ENCODE data around the gene TMEM40.
"Not testable (repeated sequence)": the region's sequence is repeated elsewhere in the genome, so short reads cannot be mapped to it uniquely, and the experiment has no call there.

The TMEM40 gene, protein sequence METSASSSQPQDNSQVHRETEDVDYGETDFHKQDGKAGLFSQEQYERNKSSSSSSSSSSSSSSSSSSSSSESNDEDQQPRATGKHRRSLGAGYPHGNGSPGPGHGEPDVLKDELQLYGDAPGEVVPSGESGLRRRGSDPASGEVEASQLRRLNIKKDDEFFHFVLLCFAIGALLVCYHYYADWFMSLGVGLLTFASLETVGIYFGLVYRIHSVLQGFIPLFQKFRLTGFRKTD

DNA sequence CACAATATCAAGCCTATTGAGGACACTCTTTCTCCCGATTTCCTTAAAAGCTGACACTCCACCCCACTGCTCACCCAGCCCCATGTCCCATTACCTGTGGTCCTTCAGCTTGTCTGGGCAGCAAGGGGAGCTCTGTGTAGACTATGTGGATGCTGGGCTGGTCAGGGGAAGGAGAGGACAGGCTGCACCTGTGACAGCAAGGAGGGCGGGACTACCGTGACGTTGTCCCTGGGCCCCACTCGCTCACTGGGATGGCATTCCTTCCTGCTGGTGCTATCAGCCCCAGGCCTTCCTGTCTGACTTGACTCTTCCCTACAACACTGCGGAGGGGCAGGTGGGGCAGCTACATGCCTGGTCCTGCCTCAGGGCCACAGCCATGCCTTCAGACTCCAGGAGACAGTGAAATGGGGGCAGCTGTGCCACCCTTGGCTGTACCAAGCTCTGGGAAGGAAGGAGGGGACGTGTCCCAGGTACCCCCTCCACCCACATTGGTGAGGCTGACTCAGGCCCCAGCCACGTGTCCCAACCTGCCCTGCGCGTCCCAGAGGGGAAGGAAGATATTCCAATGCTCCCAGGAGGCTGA is at the start of gene TMEM40:
Gene TMEM40, minus strand, starts transcription at position 163 of the 583 bp plus-strand sequence. CDS start 9,427 bp downstream, outside the sequence.
- FAIRE-seq: no peak

DNA sequence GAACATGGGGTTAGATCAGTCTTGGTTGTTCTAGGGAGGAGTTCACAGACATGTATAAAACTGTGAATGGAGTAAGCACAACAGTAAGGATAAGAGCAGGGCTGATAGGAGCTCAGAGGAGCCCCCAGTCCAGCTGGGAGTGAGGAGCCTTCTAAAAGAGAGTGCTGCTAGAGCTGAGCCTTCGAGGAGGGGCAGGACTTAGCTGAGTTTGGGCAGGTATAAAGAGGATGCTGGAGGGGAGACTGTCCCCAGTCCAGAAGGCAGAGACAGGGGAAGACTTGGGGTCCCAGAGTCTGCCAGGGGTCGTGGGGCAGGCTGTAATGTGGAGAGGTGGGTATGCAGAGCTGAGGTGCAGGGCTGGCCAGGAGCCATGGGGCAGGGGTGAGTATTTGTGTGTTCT is 49.5 kb upstream of the TMEM40 start:
- FAIRE-seq: no peak

DNA sequence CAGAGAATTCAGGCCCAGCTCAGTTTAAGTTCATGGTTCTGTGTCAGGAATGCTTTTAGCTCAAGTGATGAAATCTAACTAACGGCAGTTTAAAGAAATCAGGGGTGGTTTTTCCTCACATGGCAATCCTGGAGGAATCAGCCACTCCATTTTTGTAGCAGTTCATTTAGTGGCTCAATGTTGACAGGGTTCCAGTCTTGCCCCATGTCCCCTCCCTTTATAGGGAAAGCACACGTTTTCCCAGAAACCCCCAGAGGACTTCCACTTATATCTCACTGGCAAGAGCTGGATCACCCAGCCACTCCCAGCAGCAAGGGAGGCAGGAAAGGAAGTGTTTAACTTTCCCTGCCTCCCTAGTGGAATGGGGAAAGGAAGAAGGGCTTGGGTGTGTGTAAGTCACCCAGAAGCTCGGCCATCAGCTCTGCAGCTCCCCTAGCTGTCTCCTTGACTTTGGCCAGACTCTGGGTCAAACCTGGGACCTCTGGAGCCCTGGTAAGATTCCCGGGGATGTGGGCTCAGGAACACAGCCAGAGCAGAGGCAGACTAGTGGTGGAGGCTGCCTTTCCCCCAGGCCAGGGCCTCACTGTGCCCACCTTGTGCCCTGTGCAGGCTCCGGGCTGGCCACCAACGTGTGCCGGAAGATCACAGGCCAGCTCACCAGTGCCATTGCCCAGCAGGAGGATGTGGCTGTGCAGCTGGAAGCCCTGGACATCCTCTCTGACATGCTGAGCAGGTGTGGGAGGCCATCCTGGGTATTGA is 48.7 kb upstream of the TMEM40 start:
- FAIRE-seq: no peak

DNA sequence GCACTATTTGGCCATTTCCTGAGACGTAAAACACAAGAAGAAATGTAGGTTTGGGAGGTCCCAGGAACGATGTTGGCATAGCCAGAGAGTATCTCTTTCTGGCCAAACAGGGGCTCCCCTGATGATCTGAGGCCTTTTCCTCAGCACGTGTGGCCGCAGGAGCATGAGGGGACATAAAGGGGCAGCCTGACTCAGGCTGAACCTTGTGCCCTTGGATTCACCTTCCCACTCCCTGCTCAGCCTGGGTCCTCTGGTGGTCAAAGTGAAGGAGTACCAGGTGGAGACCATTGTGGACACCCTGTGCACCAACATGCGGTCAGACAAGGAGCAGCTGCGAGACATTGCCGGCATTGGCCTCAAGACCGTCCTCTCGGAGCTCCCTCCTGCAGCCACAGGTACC is 48.0 kb upstream of the TMEM40 start:
- no peak for FAIRE-seq

DNA sequence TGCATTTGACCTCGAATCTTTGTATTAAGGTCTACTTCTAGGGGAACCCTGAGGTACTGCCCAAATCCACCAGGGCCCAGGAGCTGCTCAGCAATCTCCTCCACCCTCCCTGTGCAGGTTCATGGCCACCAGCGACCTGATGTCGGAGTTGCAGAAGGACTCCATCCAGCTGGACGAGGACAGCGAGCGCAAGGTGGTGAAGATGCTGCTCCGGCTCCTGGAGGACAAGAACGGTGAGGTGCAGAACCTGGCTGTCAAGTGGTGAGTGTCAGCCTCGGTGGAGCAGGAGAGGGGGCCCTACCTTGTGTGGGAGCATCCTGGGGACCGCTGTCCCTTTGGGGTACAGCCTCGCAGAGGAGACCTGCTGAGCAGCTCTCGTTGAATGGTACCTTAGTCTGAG is 44.3 kb upstream of the TMEM40 start:
- no peak for FAIRE-seq

DNA sequence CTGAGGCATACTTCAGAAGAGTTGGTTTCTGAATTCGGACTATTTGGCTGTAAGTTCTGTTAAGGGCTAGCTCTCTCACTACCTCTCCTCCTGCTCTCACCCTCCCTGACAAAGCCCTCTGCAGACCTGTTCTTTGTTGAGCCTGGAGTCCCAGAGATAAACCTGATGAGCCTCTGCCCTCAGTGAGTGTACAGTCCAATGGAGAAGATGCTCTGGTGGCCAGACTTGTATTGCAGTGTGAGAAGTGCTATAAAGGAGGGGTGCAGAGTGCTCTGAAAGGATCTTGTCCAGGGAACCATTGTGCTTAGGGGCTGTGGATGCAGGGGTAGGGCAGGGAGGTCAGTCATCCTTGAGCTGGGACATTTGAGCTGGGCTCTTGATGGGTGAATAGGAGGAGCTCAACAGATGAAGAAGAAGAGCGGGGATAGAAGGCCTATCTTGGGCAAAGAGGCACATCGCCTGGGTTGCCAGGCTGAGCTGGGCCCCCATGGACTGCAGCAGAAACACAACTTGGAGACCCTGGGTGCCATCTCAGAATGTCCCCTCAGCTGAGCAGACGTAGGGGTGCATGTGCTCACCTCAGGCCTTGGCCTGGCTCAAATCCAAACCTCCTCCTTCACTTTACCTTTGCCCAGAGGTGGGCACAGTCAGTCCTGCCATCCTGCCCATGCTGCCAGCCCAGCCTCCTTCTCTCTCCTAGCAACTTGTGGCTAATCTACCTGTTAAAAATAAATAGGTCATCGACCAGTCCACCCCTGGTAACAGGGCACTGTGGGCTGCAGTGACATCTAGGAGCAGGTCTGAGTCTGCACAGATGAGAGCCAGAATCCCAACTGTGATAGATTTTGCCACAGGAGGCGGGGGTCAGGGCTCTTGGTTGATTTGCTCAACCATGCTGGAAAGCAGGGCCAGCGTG is 40.7 kb upstream of the TMEM40 start:
- no peak for FAIRE-seq

DNA sequence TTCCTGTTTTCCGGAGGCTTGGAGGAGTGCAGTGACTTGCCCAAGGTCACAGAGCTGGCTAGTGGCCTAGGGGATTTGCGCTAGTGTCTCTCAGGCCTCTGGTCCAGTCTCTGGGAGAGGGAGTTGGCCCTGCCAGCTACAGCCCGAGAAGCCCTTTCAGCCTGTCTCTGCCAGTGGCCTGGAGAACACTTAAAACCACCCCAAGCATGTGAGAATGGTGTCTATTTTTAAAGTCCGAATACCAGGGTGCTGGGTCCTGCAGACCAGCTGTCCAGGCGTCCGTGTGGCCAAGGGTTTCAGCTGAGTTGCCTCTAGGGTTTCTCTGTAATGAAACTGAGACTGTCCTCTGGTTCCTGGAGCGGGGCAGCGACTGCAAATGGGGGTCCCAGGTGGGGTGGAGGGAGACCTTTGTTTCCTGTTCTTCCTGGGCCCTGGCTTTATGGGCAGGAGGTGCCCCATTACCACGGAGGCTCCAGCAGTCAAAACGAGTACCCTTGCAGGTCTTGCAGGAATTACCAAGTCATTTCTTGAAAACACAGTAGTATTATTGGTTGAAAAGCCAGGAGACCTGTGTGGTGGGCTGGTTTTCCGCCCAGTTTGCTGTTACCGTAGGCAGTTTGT is 39.6 kb upstream of the TMEM40 start:
- no peak for FAIRE-seq

DNA sequence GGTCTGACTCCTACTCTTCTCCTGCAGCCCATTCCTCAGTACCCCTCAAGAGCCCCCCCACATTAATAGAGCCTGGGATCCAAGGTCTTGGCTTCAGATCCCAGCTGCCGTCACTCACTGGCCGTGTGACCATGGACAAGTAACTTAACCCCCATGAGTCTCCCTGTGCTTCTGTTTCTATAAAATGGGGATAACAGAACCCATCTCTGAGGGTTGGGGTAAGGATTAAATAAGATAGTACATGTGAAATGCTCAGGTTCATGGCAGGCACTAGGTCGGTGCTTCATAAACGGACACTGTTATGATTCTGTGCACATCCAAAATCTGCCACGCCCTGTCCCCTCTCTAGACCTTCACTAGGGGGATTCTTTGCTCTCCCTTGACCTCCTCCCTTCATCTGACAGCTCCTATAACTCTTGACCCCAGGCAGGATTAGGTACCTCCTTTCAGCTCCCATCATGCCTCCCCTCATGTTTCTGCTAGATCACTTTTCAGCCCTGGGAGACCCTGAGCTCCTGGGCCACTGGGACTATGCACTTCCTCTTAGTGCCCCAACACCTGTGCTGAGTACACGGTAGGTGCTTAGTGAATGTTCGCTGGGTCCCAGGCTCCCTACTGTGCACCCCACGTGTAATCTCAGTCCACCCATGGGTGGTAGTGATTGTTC is 39.0 kb upstream of the TMEM40 start:
- no peak for FAIRE-seq

DNA sequence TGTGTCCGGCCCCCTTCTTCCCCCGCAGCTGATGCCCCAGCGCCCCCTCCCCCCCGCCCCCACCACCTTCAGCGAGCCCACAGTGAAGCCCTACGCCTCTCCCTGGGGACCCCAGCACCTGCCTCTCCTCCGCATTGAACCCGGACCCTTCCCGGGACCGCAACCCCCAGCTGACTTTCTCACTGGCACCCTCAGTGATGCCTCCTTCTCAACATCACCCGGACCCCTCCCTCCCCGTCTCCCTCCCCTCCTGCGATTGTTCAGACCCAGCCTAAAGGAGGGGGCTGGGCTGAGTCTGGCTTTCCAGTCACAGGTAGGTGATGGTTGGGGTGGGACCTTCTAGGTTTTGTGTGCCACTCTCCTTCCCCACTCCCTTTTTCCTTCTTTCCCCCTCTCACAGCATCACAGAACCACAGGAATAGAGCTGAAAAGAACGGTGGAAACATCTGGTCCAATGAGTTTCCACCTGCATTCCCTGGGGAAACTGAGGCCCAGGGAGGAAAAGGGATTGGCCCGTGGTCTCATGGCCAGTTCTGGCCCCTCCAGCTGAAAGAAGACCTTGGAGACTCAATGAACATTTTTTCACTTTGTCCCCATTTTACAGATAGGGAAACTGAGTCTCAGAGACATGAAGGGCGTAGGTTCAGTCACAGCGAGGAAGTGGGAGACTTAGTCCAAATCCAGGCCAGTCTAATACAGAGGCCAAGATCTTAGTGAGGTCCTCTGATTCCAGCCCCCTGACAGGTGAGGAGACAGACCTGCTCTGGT is 38.2 kb upstream of the TMEM40 start:
- FAIRE-seq: no peak

DNA sequence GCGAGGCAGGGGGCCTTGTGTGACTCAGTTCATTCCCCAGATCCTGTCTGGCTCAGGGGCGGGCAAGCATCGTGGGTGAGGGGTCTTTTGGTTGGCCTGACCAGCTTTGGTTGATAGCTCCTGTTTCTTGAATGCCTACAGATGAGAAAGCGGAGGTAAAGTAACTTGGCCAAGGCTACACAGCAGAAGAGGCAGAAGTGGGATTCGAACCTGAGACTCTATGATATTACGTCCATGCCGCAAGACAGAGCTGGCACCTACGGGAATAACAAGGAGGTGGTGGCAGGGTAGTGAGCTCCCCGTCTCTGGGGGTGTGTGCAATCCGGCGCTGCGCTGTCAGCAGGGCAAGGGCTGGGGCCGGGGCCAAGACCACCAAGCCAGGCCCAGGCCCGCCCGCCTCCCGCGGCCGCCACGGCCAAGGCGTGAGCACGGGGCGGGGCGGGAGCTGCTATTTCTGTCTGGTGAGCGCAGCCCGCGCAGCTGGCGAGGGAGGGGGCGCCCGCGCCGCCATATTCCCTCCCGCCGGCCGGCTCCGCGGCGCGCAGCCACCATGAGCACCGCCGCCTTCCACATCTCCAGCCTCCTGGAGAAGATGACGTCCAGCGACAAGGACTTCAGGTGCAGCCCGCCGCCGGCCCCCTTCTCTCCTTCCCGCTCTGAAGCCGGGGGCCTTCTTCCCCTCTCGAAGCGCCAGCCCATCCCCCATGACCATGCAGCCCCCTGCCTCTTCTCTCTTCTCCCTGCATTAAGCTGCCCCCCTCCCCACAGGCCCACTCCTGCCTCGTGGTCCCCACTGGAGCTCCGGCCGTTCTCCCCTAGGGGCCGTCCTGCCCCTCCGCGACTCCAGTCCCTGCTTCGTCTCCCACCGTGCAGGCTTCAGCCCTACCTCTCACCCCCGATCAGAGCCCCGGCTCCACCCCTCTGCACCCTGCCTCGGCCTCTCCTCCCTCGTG is 37.4 kb upstream of the TMEM40 start, which contains the start of gene CAND2:
Gene CAND2, plus strand, starts transcription at position 510 of the 953 bp plus-strand sequence. Its CDS starts 41 bp downstream, at position 551.
- FAIRE-seq: no peak

DNA sequence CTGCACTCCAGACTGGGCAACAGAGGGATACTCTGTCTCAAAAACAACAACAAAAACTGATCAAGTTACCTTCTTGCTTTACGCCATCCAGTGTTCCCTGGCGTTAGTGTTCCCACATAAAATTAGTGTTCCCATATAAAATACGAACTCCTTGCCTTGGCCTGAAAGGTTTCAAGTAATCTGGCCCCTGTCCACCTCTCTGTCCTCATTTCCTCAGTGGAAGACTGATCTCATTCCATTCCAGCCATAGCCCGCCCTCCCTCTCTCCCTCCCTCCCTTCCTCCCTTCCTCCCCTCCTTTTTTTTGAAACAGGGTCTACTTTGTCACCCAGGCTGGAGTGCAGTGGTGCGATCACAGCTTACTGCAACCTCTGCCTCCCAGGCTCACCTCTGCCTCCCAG is 34.6 kb upstream of the TMEM40 start:
- no peak for FAIRE-seq

DNA sequence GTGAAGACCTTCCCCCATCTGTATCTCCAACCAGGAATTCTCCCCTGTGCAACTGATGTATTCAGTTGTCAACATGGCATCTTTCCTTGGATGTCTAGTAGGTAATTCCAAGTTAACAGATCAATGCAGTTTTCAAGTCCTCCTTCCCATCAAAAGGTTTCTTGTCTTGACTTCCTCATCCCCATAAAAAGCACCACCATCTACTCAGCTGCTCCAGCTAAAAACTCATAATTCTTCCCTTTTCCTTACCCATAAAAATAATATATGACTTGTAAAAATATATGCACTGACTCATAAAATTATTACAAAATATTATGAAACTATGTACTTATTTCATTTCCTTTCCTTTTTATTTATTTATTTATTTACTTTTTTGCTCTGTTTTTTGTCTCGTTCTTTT is 32.4 kb upstream of the TMEM40 start:
- FAIRE-seq: no peak

DNA sequence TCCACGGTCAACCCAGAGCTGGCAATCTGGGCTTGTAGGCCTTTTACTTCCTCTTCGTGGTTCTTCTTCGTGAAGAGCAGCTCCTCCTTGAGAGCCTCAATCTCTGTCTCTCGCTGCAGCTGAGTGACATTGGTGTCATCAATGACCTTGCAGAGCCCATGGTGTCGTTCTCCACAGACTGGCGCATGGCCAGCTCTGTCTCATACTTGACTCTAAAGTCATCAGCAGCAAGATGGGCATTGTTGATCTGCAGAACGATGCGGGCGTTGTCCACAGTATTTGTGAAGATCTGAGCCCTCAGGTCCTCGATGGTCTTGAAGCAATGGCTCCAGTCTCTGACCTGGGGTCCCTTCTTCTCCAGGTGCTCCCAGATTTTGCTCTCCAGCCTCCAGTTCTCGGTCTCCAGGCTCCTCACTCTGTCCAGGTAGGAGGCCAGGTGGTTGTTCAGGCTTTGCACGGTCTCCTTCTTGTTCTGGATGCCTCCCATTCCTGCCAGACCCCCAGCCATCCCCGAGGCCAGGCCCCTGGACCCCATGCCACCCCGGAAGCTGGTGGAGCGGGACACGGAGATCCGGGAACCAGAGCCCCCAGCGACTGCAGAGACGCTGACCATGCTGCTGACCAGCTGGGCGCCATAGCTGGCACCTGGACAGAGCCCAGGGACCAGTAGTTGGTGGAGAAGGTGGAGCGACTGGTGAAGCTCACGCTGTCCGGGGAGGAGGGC is 29.1 kb upstream of the TMEM40 start:
- FAIRE-seq: not testable (repeated sequence)

DNA sequence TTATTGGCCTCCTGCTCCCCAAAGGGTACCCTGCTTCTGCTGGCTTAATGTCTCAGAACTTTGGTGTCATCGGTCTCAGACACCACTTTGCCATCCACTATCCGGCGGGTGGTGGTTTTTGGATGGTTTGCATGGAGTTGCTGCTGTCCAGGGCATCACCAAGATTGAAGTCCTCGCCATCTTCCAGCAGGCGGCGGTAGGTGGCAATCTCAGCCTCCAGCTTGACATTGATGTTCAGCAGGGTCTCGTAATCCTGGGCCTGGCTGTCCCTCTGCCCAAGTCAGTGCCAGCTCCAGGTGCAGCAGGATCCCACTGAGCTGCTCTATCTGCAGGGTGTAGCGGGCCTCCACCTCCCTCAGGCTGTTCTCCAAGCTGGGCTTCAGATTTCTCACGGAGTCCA is 28.3 kb upstream of the TMEM40 start:
- not testable (repeated sequence) for FAIRE-seq

DNA sequence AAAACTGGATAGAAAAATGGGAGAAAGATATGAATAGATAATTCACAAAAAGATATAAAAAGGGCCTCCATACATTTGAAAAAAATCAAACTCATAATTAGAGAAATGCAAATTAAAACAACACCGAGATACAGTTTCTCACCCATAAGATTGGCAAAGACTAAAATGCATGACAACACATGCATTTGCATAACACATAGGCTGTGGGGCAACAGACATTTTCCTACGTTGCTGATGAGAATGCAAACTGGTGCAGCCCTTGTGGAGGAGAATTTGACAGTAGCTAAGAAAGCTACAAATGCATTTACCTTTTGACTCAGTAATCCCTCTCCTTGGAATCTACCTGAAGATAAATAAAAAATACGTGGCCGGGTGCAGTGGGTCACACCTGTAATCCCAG is 26.0 kb upstream of the TMEM40 start:
- FAIRE-seq: no peak

DNA sequence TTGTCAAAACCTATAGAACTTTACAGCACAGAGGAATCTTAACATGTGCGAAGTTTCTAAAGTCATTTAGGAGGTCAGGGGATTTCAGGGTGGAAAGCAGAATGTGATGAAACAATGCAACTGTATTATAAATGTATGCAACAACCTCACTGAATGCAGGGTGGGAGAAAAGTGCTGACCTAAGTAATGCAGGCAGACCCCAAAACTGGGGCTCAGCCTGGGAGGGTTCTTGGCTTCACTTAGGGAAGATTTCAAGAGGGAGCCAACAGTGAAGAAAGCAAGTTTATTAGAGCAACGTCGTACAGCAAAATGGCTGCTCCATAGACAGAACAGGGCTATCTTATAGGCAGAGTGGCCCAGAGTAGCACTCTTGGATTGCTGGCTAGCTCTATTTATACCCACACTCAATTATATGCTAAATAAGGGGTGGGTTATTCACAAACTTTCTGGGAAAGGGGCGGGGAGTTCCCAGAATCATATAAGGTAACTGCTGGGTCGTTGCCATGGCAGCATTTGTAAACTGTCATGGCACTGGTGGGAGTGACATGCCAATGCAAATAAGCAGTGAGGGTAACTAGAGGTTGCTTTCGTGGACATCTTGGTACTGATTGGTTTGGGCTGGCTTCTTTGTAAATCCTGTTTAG is 23.2 kb upstream of the TMEM40 start:
- FAIRE-seq: no peak

DNA sequence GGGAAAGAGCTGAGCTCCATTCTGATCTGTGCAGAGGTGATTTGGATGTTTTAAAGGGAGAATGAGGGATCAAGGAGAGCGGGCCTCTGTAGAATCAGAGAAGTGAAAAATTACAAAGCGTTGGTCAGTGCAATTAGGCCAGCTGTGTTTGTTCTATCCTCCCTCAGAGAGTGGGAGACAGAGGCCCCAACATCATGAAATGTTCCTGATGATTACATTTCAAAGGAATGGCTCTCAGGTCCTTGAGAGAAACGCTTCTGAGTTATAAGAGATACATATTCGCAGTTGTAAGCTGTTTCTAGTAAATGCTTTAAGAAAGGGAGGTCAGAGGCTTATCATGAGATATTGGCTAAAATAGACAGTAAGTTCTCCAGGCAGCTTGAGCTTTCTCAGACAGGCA is 21.7 kb upstream of the TMEM40 start:
- FAIRE-seq: no peak

DNA sequence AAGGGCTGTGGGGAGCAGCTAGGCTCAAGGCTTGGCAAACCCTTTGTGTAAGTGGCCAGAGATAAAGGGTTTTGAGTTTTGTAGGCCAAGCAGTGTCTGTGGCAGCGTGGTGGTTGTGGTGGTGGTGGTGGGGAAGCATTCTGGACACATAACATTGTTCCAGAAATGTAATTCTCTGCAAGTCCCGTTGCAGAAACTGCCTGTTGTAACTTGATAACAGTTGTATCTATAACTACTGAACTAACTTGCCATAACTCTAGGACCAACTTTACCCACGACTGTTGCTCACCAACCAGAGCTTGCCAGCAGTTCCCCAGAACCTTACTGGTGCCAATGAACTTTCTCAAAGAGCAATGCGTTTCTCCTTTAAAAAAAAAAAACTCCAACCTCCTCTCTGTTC is 18.1 kb upstream of the TMEM40 start:
- no peak for FAIRE-seq

DNA sequence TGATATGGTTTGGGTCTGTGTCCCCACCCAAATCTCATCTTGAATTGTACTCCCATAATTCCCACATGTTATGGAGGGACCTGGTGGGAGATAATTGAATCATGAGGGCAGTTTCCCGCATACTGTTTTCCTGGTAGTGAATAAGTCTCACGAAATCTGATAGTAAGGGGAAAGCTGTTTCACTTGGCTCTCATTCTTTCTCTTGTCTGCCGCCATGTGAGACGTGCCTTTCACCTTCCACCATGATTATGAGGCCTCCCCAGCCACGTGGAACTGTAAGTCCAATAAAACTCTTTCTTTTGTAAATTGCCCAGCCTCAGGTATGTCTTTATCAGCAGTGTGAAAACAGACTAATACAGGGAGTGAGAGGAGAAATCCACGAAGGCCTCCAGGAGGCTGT is 16.9 kb upstream of the TMEM40 start:
- not testable (repeated sequence) for FAIRE-seq
